NCI-H82 treated with DMSO at 0.1 percent for 48 hours (cell line): ENCODE data around the gene RGS5.
A peak's percentile ranks its signal among the peaks of the same experiment; 100 is the strongest.

Experiments
- DNase-seq: peaks from one replicate; lab custom pipeline; 2025; ENCODE audit not compliant: unreplicated experiment; lab: John Stamatoyannopoulos, UW

Gene RGS5

DNA sequence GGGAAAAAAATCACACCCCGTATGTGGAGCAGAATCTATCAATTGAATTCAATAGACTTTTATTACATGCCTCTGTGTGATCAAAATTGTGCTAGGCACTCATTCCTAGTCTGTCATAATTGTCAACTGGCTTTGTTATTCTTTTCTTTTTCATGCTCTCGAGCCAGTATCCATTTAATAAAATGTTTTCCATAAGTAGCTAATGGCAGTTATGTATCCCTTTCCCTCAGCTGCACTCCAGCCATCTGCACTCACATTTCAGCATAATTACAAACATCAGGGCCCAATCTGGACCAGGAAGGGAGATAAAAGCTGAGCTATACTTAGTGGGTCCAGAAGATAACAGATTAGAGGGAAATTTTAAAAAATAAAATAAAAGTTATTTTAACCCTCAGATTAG is 15.9 kb downstream of the RGS5 start:
- peak; percentile 26 for DNase-seq

- DNase-seq: no peak
Measured at GRCh38 chr1:163182330-163182949, 20.3 kb downstream of the RGS5 start.

DNA sequence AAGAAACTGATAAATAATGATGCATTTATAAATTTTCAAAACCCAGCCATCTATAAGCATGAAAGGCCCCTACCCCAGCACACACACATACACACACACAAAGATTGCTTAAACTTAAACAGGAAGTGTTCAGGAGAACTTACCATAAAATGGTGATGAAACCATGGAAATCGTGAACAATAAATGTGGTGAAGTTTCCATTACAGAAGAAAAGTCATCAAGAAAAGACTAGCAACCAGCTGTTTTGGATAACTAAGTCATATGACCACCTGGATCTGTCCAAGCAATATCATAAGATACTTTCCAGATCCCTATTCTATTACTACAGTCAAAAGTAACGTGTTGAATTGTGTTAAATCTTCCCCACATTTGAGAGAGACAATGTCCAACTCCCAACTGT is 24.1 kb downstream of the RGS5 start:
- no peak for DNase-seq

GRCh38 chr1:163176797-163177196 is 25.9 kb downstream of the RGS5 start:
- DNase-seq: no peak

- peak; percentile 81 for DNase-seq
Measured at GRCh38 chr1:163174524-163175437, 27.9 kb downstream of the RGS5 start.

- no peak for DNase-seq
Measured at GRCh38 chr1:163173121-163173520, 29.6 kb downstream of the RGS5 start.

- no peak for DNase-seq
Measured at GRCh38 chr1:163172596-163172995, 30.1 kb downstream of the RGS5 start.

GRCh38 chr1:163171826-163172225 is 30.9 kb downstream of the RGS5 start:
- DNase-seq: no peak

DNA sequence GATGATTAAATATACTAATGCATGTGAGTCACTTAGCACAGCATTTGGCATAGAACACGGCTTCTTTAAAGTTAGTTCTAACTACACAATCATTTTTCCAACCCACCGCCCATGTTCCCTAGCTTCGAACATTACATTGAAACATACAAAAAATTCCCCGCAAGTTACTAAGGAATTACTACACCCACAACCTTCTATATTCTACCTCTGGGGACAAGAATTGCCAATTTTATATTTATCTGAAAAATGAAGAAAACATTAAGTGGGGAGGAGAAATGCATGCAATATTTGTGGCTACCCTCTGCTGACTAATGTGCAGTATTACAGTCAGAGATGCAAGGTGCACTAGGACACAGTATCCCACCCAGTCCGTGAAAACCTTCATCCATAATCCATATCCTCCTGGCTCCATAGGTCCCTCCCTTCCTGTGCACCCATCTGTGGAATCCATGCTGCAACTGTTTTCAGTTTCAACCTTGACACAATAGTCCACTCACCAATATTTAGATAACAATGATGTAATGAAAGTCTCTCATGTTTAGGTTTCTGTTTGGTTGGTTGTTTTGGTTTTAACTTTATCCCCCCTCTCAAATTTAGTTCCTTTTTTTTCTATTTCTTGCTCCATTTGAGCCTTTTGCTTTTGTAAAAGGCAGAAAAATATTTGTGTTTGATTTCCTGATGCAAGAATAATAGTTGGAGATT is 31.6 kb downstream of the RGS5 start:
- no peak for DNase-seq

- DNase-seq: no peak
Measured at GRCh38 chr1:163170331-163170730, 32.4 kb downstream of the RGS5 start.

DNA sequence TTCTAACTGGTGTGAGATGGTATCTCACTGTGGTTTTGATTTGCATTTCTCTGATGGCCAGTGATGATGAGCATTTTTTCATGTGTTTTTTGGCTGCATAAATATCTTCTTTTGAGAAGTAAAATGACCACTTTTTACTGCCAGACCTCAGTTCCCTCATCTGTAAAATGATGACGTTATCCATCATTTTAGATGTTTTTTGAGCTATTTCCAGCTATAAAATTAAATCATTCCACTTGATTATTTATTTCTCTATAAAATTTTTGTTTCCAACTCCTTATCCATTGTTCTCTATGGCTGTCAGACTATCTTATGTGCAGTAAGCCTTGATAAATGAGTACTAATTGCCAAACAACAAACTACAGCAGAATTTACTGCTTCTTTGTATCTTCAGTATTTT is 33.2 kb downstream of the RGS5 start:
- no peak for DNase-seq

GRCh38 chr1:163168053-163168452 is 34.7 kb downstream of the RGS5 start:
- DNase-seq: no peak

- DNase-seq: no peak
Measured at GRCh38 chr1:163166886-163167555, 35.7 kb downstream of the RGS5 start.

- no peak for DNase-seq
Measured at GRCh38 chr1:163165119-163165518, 37.6 kb downstream of the RGS5 start.

GRCh38 chr1:163163881-163164582 is 38.7 kb downstream of the RGS5 start:
- DNase-seq: no peak

GRCh38 chr1:163163163-163163562 is 39.6 kb downstream of the RGS5 start:
- no peak for DNase-seq

- no peak for DNase-seq
Measured at GRCh38 chr1:163162381-163162914, 40.3 kb downstream of the RGS5 start.

DNA sequence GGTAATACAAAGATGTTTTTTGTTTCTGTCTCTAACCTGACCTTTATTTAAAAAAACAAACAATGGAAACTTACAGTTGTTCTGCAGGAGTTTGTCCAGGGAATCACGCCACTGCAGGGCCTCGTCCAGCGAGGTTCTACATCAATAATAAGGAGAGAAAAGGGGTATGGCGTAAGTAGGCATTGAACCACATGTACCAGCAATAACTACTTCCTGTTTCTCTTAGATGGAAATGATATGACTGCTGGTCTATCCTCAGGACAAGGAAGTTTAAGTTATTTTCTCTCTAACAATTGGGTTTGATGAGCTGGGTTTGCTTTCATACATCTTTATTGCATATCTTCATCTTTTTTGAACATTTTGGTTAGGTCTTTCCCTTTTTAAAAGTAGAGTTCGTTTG is 40.9 kb downstream of the RGS5 start:
- no peak for DNase-seq

DNA sequence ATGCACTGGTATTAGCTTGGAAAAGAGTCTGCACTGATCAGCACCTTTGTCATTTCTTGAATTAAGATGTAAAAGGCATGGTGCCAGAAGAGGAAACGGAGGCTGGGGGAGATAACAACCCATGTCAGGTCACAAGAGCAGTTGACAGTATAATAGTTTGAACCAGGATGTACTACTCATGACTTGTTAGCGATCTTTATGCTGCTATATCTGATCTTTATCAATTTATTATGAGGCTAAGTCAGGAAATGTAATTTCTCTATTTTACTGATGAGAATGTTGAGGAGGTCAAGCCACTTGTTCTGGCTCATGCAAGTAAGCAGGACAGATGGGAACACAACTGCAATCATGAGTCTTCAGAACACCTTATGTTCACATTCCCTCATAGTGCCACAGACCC is 41.4 kb downstream of the RGS5 start:
- DNase-seq: no peak

GRCh38 chr1:163155606-163156005 is 47.1 kb downstream of the RGS5 start:
- DNase-seq: no peak
